GM23338 (cell line): ENCODE measurements around the gene RASA3. TPM values are rescaled to one million over a fixed set of nuclear protein-coding genes. Genes with fewer than 3 reads are reported as not detected.

Source experiments
- ATAC-seq: fragments of 200-7000 bp; cut with Tn5 transposase; 3 replicates; pipeline ENCODE4 v1.9.1; 2020
- DNase-seq: peaks from one replicate; pipeline ENCODE4 v3.0.0-alpha.2; 2015; ENCODE audit warnings: low spot score
- H2AFZ ChIP-seq: fragments of 200-600 bp; sonication (generic); 2 replicates; pipeline ENCODE4 v1.8.0; 2016; ENCODE audit warnings: antibody characterized with exemption, mild to moderate bottlenecking, moderate library complexity
- H3F3A ChIP-seq: fragments of 200-600 bp; sonication (generic); replicated peaks from 2 replicates; pipeline ENCODE4 v1.8.0; 2017; ENCODE audit warnings: antibody characterized with exemption, mixed run types, low read depth
- H3K27ac ChIP-seq: fragments of 200-600 bp; sonication (generic); 2 replicates; pipeline ENCODE4 v1.6.1; 2016; ENCODE audit warnings: low read depth
- H3K27me3 ChIP-seq: fragments of 200-600 bp; sonication (generic); 2 replicates; pipeline ENCODE4 v1.8.0; 2016; ENCODE audit warnings: mild to moderate bottlenecking, mixed run types, moderate library complexity; ENCODE audit not compliant: insufficient read depth
- H3K36me3 ChIP-seq: fragments of 200-600 bp; sonication (generic); 2 replicates; pipeline ENCODE4 v1.8.0; 2016; ENCODE audit warnings: mild to moderate bottlenecking; ENCODE audit not compliant: insufficient read depth
- H3K4me1 ChIP-seq: fragments of 200-600 bp; sonication (generic); 2 replicates; pipeline ENCODE4 v1.8.0; 2016; ENCODE audit warnings: mild to moderate bottlenecking, moderate library complexity; ENCODE audit not compliant: insufficient read depth
- H3K4me2 ChIP-seq: fragments of 200-600 bp; sonication (generic); 2 replicates; pipeline ENCODE4 v1.7.1; 2017; ENCODE audit warnings: mixed run types
- H3K4me3 ChIP-seq: fragments of 200-600 bp; sonication (generic); 2 replicates; pipeline ENCODE4 v1.6.1; 2016; ENCODE audit warnings: mixed run types
- H3K79me2 ChIP-seq: fragments of 200-600 bp; sonication (generic); replicated peaks from 2 replicates; pipeline ENCODE4 v1.8.0; 2017; ENCODE audit warnings: mild to moderate bottlenecking; ENCODE audit not compliant: insufficient read depth
- H3K9me2 ChIP-seq: fragments of 200-600 bp; sonication (generic); 2 replicates; pipeline ENCODE4 v1.8.0; 2017; ENCODE audit not compliant: insufficient read depth
- H4K20me1 ChIP-seq: fragments of 200-600 bp; sonication (generic); replicated peaks from 2 replicates; pipeline ENCODE4 v1.8.0; 2017; ENCODE audit warnings: mild to moderate bottlenecking; ENCODE audit not compliant: insufficient read depth
- H3K27ac Mint-ChIP-seq: 2 replicates; pipeline ENCODE4 v1.8.0; 2020; ENCODE audit warnings: inconsistent platforms, mild to moderate bottlenecking, moderate library complexity, mixed read lengths
- H3K27me3 Mint-ChIP-seq: 3 replicates; pipeline ENCODE4 v1.8.0; 2022; ENCODE audit warnings: low read depth, mild to moderate bottlenecking, moderate library complexity, mixed read lengths, inconsistent platforms; ENCODE audit not compliant: insufficient read depth, poor library complexity
- H3K36me3 Mint-ChIP-seq: 3 replicates; pipeline ENCODE4 v1.8.0; 2021; ENCODE audit warnings: low read depth, mild to moderate bottlenecking, inconsistent platforms, moderate library complexity, mixed read lengths
- H3K4me1 Mint-ChIP-seq: 3 replicates; pipeline ENCODE4 v1.8.0; 2020; ENCODE audit warnings: mild to moderate bottlenecking, inconsistent platforms, mixed read lengths
- H3K4me3 Mint-ChIP-seq: 3 replicates; pipeline ENCODE4 v1.8.0; 2021; ENCODE audit warnings: moderate library complexity, mild to moderate bottlenecking, inconsistent platforms, mixed read lengths
- H3K9me3 Mint-ChIP-seq: 3 replicates; pipeline ENCODE4 v1.8.0; 2020; ENCODE audit warnings: moderate library complexity, mild to moderate bottlenecking, inconsistent platforms, mixed read lengths
- CREB1 ChIP-seq: fragments of 250-450 bp; sonication (Bioruptor Pico); IDR thresholded peaks from 2 replicates; pipeline ENCODE4 v1.5.0; 2020; ENCODE audit warnings: low read depth, mild to moderate bottlenecking, moderate library complexity
- CTCF ChIP-seq, 2 experiments: fragments of 200-600 bp in 1 of 2; sonication (generic) in 1 of 2; conservative IDR thresholded peaks; 2 replicates each; pipeline versions ENCODE4 v1.5.1 to v1.6.1; 2016 to 2017; ENCODE audit warnings: antibody characterized with exemption in 2 of 2, low read depth in 2 of 2, mild to moderate bottlenecking in 2 of 2, moderate library complexity in 1 of 2
- ETS1 ChIP-seq: IDR thresholded peaks from 2 replicates; pipeline ENCODE4 v1.6.1; 2016; ENCODE audit warnings: antibody characterized with exemption
- EZH2 ChIP-seq: fragments of 200-600 bp; sonication (generic); IDR thresholded peaks from one replicate; pipeline ENCODE4 v1.8.0; 2017; ENCODE audit warnings: antibody characterized with exemption, mild to moderate bottlenecking, low read depth; ENCODE audit not compliant: unreplicated experiment
- EZH2phosphoT487 ChIP-seq: fragments of 200-600 bp; sonication (generic); IDR thresholded peaks from one replicate; pipeline ENCODE4 v1.8.1; 2018; ENCODE audit warnings: antibody characterized with exemption; ENCODE audit not compliant: unreplicated experiment
- JUNB ChIP-seq: IDR thresholded peaks from one replicate; pipeline ENCODE4 v1.6.1; 2016; ENCODE audit warnings: antibody characterized with exemption; ENCODE audit not compliant: unreplicated experiment
- POLR2AphosphoS5 ChIP-seq: IDR thresholded peaks from 2 replicates; pipeline ENCODE4 v1.6.1; 2016; ENCODE audit warnings: antibody characterized with exemption, low read depth
- REST ChIP-seq: IDR thresholded peaks from one replicate; pipeline ENCODE4 v1.6.1; 2018; ENCODE audit warnings: antibody characterized with exemption; ENCODE audit not compliant: unreplicated experiment
- STAT1 ChIP-seq: IDR thresholded peaks from one replicate; pipeline ENCODE4 v1.6.1; 2016; ENCODE audit warnings: antibody characterized with exemption; ENCODE audit not compliant: unreplicated experiment
- ZNF114 ChIP-seq: fragments of 250-450 bp; sonication (Bioruptor Pico); IDR thresholded peaks from 2 replicates; pipeline ENCODE4 v1.5.0; 2020; ENCODE audit warnings: mild to moderate bottlenecking, moderate library complexity
- ZNF331 ChIP-seq: fragments of 250-450 bp; sonication (Bioruptor Pico); IDR thresholded peaks from 2 replicates; pipeline ENCODE4 v1.5.0; 2020; ENCODE audit warnings: low read depth, mild to moderate bottlenecking, moderate library complexity
- polyA plus RNA-seq: library from polyadenylated mRNA; unstranded; fragments of >200 nt; fragmentation: Nextera tagmentation; extraction: Ambion mirVana; gene quantifications from 2 replicates; pipeline ENCODE4 v1.2.1, GENCODE V29; 2016
- total RNA-seq: library from RNA; depleted of rRNA; stranded (reverse); fragments of >200 nt; shearing (Covaris generic); gene quantifications from 2 replicates; pipeline ENCODE4 v1.2.3, GENCODE V29; 2014

Gene RASA3
- total and polyA plus RNA-seq, 2 experiments from 2014 or later = 11.2 to 20.7 TPM

GRCh38 chr13:114136576-114136975, 4.2 kb upstream of the RASA3 start:
- Histone ChIP-seq H3K4me1 (no peaks in the 10 kb centered on the region), H3F3A (peaks cover 12% of the 10 kb centered on the region; the same call in 1 of the 2 replicates), H3K79me2 (peaks cover 2% of the 10 kb centered on the region), H4K20me1 (no peaks in the 10 kb centered on the region), H3K4me2 (no peak overlapping the region), H3K9me2 (no peaks in the 10 kb centered on the region), H2AFZ (peak overlapping the region; percentile 83; the same call in 1 of the 2 replicates), H3K27me3 (no peaks in the 10 kb centered on the region), H3K36me3 (no peaks in the 10 kb centered on the region; the same call in 1 of the 2 replicates), H3K4me3 (no peak overlapping the region), H3K27ac (no peak overlapping the region)
- no peak overlapping the region for H3K27ac Mint-ChIP-seq
- peaks cover 6% of the 10 kb centered on the region for H3K27me3 Mint-ChIP-seq
- TF ChIP-seq EZH2 (no peak), REST (no peak), JUNB (no peak), EZH2phosphoT487 (no peak), ZNF114 (CRISPR knock-in tag) (no peak), CTCF (conservative IDR thresholded peaks at IDR 0.05; ENCODE audit: low read depth in 2 of 2) (no peak), CREB1 (CRISPR knock-in tag) (no peak), STAT1 (no peak), POLR2AphosphoS5 (no peak)
- ATAC-seq = no peak
- peaks cover 3% of the 10 kb centered on the region; the same call in 1 of the 3 replicates for H3K36me3 Mint-ChIP-seq
- H3K4me3 Mint-ChIP-seq = no peak overlapping the region
- DNase-seq = no peak
- H3K4me1 Mint-ChIP-seq = peaks cover 10% of the 10 kb centered on the region
- H3K9me3 Mint-ChIP-seq = peaks cover 7% of the 10 kb centered on the region

GRCh38 chr13:114135731-114136171, 3.3 kb upstream of the RASA3 start:
- peaks cover 5% of the 10 kb centered on the region; the same call in 1 of the 2 replicates for H3K27me3 ChIP-seq
- H3K4me3 ChIP-seq = no peak overlapping the region
- Mint-ChIP-seq H3K27ac (no peak overlapping the region), H3K9me3 (peaks cover 7% of the 10 kb centered on the region), H3K4me3 (no peak overlapping the region), H3K4me1 (peaks cover 18% of the 10 kb centered on the region), H3K27me3 (peaks cover 15% of the 10 kb centered on the region), H3K36me3 (peaks cover 3% of the 10 kb centered on the region; the same call in 1 of the 3 replicates)
- H4K20me1 ChIP-seq = no peaks in the 10 kb centered on the region; the same call in 1 of the 2 replicates
- H3K4me1 ChIP-seq = peaks cover under 1% of the 10 kb centered on the region; the same call in 1 of the 2 replicates
- peaks cover 17% of the 10 kb centered on the region; the same call in 1 of the 2 replicates for H3F3A ChIP-seq
- no peak overlapping the region for H3K27ac ChIP-seq
- peak; percentile 3; the same call in 1 of the 3 replicates for ATAC-seq
- no peak for DNase-seq
- H3K4me2 ChIP-seq = no peak overlapping the region
- no peaks in the 10 kb centered on the region for H3K9me2 ChIP-seq
- no peak overlapping the region for H2AFZ ChIP-seq
- no peaks in the 10 kb centered on the region; the same call in 1 of the 2 replicates for H3K36me3 ChIP-seq
- H3K79me2 ChIP-seq = peaks cover 10% of the 10 kb centered on the region
- TF ChIP-seq ZNF331 = no peak
- TF ChIP-seq EZH2 = no peak
- TF ChIP-seq STAT1 = no peak
- no peak for TF ChIP-seq POLR2AphosphoS5
- no peak for TF ChIP-seq ETS1
- no peak for TF ChIP-seq CREB1 (CRISPR knock-in tag)
